Mononuclear cell (primary cell): ENCODE data around the gene IL26. TPM values are rescaled to one million over a fixed set of nuclear protein-coding genes. Genes with fewer than 3 reads are reported as not detected.
"Not testable (repeated sequence)": the region's sequence is repeated elsewhere in the genome, so short reads cannot be mapped to it uniquely, and the experiment has no call there.

Experiments
- H3K27me3 ChIP-seq: 2 replicates; pipeline ENCODE4 v1.6.0; 2011; ENCODE audit warnings: low read length, control low read depth; ENCODE audit not compliant: insufficient read depth
- H3K4me1 ChIP-seq: 2 replicates; pipeline ENCODE4 v1.5.1; 2011; ENCODE audit warnings: mild to moderate bottlenecking, low read length, control low read depth; ENCODE audit not compliant: insufficient read depth
- H3K4me3 ChIP-seq: 2 replicates; pipeline ENCODE4 v1.5.1; 2011; ENCODE audit warnings: mild to moderate bottlenecking, low read length, moderate library complexity
- H3K9me3 ChIP-seq: 2 replicates; pipeline ENCODE4 v1.5.1; 2011; ENCODE audit warnings: low read depth, mild to moderate bottlenecking, control low read depth, low read length
- total RNA-seq: library from RNA; depleted of rRNA; stranded (reverse); fragments of >200 nt; gene quantifications from one replicate; pipeline ENCODE4 v1.2.3, GENCODE V29; 2012

The IL26 gene
- total RNA-seq, 1 donor, result 0.21 TPM

- Histone ChIP-seq H3K27me3 (no peaks in the 10 kb centered on the region), H3K4me1 (peaks cover 3% of the 10 kb centered on the region), H3K4me3 (no peak overlapping the region), H3K9me3 (no peaks in the 10 kb centered on the region)
Measured at GRCh38 chr12:68231229-68231628, 5.6 kb upstream of the IL26 start.

GRCh38 chr12:68229956-68230355 lies 4.3 kb upstream of the IL26 start:
- Histone ChIP-seq H3K4me1 (no peaks in the 10 kb centered on the region), H3K27me3 (no peaks in the 10 kb centered on the region), H3K4me3 (no peak overlapping the region), H3K9me3 (no peaks in the 10 kb centered on the region)

- Histone ChIP-seq H3K27me3 (no peaks in the 10 kb centered on the region), H3K9me3 (no peaks in the 10 kb centered on the region), H3K4me1 (peaks cover 5% of the 10 kb centered on the region), H3K4me3 (no peak overlapping the region)
Measured at GRCh38 chr12:68227356-68227755, 1.7 kb upstream of the IL26 start.

- Histone ChIP-seq H3K4me3 (no peak overlapping the region), H3K4me1 (peaks cover 5% of the 10 kb centered on the region), H3K27me3 (no peaks in the 10 kb centered on the region), H3K9me3 (no peaks in the 10 kb centered on the region)
Measured at GRCh38 chr12:68224613-68225285, 861 bp downstream of the IL26 start.

GRCh38 chr12:68223067-68223747 lies 2.4 kb downstream of the IL26 start:
- peaks cover under 1% of the 10 kb centered on the region for H3K27me3 ChIP-seq
- peaks cover 5% of the 10 kb centered on the region for H3K4me1 ChIP-seq
- no peak overlapping the region for H3K4me3 ChIP-seq
- no peaks in the 10 kb centered on the region for H3K9me3 ChIP-seq

GRCh38 chr12:68222326-68222725 lies 3.3 kb downstream of the IL26 start:
- H3K27me3 ChIP-seq, result peaks cover 9% of the 10 kb centered on the region
- H3K4me3 ChIP-seq, result no peak overlapping the region
- peaks cover 5% of the 10 kb centered on the region for H3K4me1 ChIP-seq
- H3K9me3 ChIP-seq, result no peaks in the 10 kb centered on the region

GRCh38 chr12:68221497-68221896 lies 4.1 kb downstream of the IL26 start:
- Histone ChIP-seq H3K4me3 (no peak overlapping the region), H3K9me3 (no peaks in the 10 kb centered on the region), H3K4me1 (peaks cover 5% of the 10 kb centered on the region), H3K27me3 (peaks cover 10% of the 10 kb centered on the region)

- no peaks in the 10 kb centered on the region for H3K4me1 ChIP-seq
- H3K4me3 ChIP-seq, result no peak overlapping the region
- H3K9me3 ChIP-seq, result no peaks in the 10 kb centered on the region
- H3K27me3 ChIP-seq, result peaks cover 12% of the 10 kb centered on the region
Measured at GRCh38 chr12:68210875-68211274, 14.7 kb downstream of the IL26 start.

- H3K27me3 ChIP-seq, H3K9me3 ChIP-seq, H3K4me1 ChIP-seq, H3K4me3 ChIP-seq: not testable (repeated sequence)
Measured at GRCh38 chr12:68209048-68209728, 16.4 kb downstream of the IL26 start.

GRCh38 chr12:68207276-68207675 lies 18.3 kb downstream of the IL26 start:
- Histone ChIP-seq H3K9me3 (no peaks in the 10 kb centered on the region), H3K4me3 (no peak overlapping the region), H3K27me3 (peaks cover 2% of the 10 kb centered on the region), H3K4me1 (peaks cover 7% of the 10 kb centered on the region)

- Histone ChIP-seq H3K27me3 (peaks cover under 1% of the 10 kb centered on the region), H3K4me1 (peaks cover 7% of the 10 kb centered on the region), H3K9me3 (no peaks in the 10 kb centered on the region), H3K4me3 (no peak overlapping the region)
Measured at GRCh38 chr12:68206446-68206845, 19.2 kb downstream of the IL26 start.

- H3K4me1 ChIP-seq, result peaks cover 7% of the 10 kb centered on the region
Measured at GRCh38 chr12:68203460-68203875, 22.1 kb downstream of the IL26 start.

GRCh38 chr12:68200854-68201253 lies 24.8 kb downstream of the IL26 start:
- no peaks in the 10 kb centered on the region for H3K27me3 ChIP-seq
- no peaks in the 10 kb centered on the region for H3K9me3 ChIP-seq
- no peak overlapping the region for H3K4me3 ChIP-seq
- H3K4me1 ChIP-seq, result peaks cover 7% of the 10 kb centered on the region

More at GRCh38 chr12:68203460-68203875, 22.1 kb downstream of the IL26 start:
- no peak overlapping the region for H3K4me3 ChIP-seq
- H3K27me3 ChIP-seq, result no peaks in the 10 kb centered on the region
- H3K9me3 ChIP-seq, result no peaks in the 10 kb centered on the region

GRCh38 chr12:68199127-68199526 lies 26.5 kb downstream of the IL26 start:
- Histone ChIP-seq H3K9me3 (no peaks in the 10 kb centered on the region), H3K4me3 (no peak overlapping the region), H3K4me1 (peaks cover 7% of the 10 kb centered on the region)

GRCh38 chr12:68198507-68199086 lies 27.0 kb downstream of the IL26 start:
- Histone ChIP-seq H3K27me3 (no peaks in the 10 kb centered on the region), H3K4me1 (peaks cover 7% of the 10 kb centered on the region), H3K4me3 (no peak overlapping the region), H3K9me3 (no peaks in the 10 kb centered on the region)

More at GRCh38 chr12:68199127-68199526, 26.5 kb downstream of the IL26 start:
- no peaks in the 10 kb centered on the region for H3K27me3 ChIP-seq
